HG03025 (cell line): ENCODE results near the gene CCDC12.

ENCODE experiments used
- ATAC-seq: cut with Tn5 transposase; IDR thresholded peaks from one replicate; pipeline ENCODE4 v1.9.1; 2021; ENCODE audit warnings: mild to moderate bottlenecking, moderate library complexity; ENCODE audit not compliant: unreplicated experiment, low FRiP score

The CCDC12 gene

GRCh38 chr3:46883830-46884185 is 92.7 kb downstream of the CCDC12 start:
- no peak for ATAC-seq

- ATAC-seq = no peak
Observed at GRCh38 chr3:46883054-46883829, 93.3 kb downstream of the CCDC12 start.

GRCh38 chr3:46882377-46883053 is 94.0 kb downstream of the CCDC12 start:
- ATAC-seq = no peak

DNA sequence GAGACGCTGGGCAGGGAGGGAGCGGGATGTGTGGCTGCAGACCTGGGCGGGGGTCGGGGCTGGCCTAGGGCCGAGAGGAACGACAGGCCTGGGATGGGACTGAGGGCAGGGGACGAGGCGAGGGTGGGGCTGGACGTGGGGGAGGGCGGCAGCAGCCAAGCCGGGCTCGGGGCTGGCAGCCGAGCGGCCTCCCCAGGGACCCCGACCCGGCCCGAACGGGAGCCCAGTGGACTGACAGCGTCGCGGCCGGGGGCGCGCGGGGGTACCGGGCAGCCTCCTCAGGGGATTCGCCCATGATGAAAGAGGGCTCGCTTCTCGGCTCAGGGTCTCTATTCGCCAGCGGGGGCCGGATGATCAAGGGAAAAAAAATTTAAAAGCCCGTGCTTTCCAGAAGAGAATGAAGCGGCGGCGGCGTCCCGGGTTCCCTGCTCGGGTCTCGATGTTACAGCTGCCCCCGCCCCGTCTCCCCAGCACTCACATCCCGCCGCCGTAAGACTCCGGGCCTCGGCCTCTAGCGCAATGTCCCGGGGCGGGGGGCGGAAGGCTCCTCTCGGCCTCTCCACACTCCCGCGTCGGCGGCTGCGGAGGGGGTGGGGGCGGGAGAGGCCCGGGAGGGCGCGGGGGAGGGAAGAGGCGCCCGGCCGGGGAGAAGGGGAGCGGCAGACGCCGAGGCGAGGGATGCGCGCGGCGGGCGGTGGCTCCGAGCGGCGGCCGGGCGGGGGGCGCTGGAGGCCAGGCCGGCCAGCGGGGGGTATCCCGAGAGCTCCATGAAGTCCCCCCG is 94.8 kb downstream of the CCDC12 start:
- no peak for ATAC-seq

DNA sequence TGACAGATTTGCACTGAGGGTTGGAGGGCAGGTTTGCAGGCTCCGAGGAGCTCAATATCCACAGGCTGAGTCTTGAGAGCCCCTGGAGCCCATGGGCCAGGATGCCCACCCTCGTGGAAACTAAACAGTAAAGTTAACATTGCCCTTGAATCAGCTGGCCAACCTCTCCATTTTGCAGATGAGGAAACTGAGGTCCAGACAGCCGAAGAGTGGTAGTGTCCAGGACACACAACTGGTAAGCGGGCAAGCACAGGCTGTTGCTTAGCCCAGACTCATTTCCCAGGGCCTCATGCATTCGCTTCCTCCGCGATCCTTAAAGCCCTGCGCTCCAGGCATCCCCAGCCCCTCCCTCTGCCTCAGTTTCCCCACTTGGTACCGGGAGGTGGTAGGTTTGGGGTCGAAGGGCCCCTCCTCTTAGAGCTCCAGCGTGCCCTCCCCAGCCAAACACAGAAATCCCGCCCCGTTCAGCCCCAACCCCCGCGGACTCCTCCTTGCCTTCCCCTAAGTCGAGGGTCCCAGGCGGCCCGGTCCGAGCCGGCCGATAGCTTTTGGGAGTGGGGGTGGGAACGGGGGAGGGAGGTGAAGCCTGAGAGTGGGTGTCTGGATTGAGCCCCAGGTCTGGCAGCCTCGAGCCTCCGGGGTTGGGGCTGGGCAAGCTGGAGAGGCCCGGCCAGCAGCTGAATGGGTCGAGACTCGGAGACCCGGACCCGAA is 95.5 kb downstream of the CCDC12 start:
- no peak for ATAC-seq

DNA sequence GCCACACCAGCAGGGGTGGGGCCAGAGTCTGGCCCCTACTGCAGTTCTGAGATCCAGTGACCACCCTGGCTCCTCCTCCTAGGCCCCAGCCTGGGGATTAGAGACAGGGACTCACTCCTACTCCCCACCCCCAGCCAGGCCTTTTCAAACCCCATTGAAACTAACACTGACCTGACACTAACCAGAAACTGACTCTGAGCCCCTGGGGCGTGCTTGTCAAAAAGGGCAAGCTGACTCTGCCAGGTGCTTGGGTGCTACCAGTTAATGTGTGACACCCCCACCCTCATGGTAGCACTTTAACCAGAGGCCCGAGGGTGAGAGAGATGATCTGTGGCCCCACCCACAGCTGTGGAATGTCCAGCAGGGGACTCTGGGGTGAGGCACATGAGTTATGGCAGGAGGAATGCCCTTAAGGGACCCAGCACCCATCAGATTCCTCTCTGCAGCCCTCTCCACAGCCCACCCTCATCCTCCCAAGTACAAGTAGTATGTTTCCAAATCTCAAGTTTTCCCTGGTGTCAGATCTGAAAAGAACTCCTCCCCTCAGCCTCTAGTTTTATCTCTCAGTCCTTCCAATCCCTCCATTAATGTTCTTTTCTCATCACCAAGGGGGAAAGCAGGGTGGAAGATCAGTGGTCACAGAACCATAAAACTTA is 97.6 kb downstream of the CCDC12 start:
- no peak for ATAC-seq

DNA sequence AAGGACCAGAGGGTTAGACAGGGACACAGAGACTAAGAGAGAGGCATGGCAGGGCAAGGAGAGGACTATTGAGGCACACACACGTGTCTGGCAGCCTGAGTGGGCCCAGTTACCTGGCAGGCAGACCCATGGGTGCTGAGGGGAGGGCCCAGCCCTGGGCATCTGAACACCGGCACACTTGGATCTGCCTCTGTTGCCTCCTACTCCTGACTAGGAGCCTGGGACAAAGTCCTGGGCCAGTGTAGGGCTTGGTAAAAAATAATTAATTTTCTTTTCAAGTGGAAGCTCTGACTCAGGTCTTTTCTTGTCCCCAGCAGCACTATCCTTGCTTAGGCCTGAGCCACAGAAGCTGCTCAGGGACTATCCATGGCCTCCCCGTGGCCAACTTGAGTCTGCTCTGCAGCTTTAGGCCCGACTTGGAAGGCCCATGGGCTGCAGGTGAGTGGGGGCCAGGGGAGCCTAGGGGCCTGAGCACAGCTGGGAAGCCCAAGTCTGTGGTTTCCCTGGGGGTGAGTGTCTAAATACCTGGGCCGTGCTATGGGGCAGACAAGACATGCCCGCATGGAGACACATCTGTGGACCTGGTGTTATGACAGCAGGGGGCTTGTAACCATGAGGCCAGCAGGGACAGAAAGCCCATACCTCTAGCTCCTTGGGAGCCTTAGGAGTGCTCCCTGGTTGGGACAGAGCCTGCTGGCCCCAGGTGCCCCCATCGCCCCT is 99.0 kb downstream of the CCDC12 start, which contains the start of gene PTH1R:
Gene PTH1R (plus strand): TSS at position 316 of the 720 bp plus-strand sequence. CDS start 5,839 bp downstream, outside the sequence.
- ATAC-seq = no peak

DNA sequence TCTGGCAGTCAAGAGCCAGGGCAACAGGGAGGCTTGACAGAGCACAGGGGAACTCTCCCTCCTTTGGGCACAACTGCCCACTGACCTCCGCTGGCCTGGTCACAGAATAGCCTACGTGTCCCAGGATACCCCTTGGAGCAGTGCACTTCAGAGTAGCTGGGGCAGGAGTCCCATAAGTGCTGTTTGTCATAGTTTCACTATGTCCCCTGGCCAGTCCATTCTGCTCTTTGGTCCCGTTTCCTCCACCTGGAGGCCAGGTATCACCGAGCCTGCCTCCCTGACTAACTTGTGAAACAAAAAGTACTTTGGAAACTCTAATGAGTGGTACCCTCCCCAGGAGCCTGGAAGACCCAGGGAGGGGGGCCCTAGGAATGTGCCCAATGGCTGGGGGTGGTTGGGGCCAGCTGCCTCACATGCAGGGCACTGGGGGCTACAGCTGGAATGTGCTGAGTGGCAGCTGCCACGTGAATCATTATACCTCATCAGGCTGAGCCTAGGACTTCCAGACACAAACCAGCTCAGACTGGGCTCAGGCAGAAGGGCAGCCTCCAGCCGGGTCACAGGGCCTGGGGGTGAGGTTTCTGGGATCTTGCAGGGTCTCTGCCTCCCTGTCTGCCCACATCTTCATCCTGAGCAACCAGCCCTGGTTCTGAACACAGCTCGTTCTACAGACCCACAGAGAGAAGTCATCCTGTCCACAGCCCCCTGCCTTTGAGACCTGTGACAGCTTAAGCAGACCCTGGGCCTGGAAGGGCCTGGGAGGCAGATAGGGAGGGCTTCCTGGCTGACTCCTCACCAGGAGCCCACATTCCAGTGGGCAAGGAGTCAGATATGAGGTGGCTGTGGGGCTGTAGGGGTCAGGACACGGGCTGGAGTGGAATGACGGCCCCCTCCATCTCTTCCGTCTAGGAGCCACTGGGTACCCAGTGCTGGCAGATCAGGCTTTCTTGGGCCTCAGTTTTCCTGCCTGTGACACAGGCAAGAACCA is 99.9 kb downstream of the CCDC12 start:
- no peak for ATAC-seq

- ATAC-seq = no peak
Observed at GRCh38 chr3:46875560-46875959, 101.0 kb downstream of the CCDC12 start.

DNA sequence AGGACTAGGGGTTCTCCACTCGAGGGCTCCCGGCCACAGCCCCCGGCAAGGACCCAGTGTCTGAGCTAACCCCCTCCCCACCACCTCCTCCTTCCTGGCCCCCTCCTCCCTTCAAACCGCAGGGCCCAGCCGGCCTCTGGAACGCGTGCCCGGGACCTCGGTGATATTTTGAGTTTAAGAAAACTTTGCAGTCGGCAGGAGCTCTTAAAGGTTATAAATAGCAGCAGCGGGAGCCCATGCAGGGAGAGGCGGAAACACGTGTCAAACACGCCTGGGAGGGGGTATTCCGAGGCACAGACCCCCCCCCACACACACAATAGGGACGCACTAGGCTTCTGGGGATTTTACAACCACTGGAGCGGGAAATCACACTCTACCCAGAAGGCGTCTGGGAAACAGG is 102.1 kb downstream of the CCDC12 start:
- no peak for ATAC-seq

- ATAC-seq = no peak
Observed at GRCh38 chr3:46873521-46873920, 103.0 kb downstream of the CCDC12 start.
